ENCODE data around the gene MOCOS. TPM values are rescaled to one million over a fixed set of nuclear protein-coding genes. Genes with fewer than 3 reads are reported as not detected.

Gene MOCOS, protein sequence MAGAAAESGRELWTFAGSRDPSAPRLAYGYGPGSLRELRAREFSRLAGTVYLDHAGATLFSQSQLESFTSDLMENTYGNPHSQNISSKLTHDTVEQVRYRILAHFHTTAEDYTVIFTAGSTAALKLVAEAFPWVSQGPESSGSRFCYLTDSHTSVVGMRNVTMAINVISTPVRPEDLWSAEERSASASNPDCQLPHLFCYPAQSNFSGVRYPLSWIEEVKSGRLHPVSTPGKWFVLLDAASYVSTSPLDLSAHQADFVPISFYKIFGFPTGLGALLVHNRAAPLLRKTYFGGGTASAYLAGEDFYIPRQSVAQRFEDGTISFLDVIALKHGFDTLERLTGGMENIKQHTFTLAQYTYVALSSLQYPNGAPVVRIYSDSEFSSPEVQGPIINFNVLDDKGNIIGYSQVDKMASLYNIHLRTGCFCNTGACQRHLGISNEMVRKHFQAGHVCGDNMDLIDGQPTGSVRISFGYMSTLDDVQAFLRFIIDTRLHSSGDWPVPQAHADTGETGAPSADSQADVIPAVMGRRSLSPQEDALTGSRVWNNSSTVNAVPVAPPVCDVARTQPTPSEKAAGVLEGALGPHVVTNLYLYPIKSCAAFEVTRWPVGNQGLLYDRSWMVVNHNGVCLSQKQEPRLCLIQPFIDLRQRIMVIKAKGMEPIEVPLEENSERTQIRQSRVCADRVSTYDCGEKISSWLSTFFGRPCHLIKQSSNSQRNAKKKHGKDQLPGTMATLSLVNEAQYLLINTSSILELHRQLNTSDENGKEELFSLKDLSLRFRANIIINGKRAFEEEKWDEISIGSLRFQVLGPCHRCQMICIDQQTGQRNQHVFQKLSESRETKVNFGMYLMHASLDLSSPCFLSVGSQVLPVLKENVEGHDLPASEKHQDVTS
- total RNA-seq: 2.0 and 3.0 TPM in 2 replicates
- long read RNA-seq, full-length matches to known transcripts: 2 of 4 reads
- long read RNA-seq, partial matches to known transcripts: 1 of 4 reads
- long read RNA-seq, other reads (novel, unspliced or antisense): 1 of 4 reads

DNA sequence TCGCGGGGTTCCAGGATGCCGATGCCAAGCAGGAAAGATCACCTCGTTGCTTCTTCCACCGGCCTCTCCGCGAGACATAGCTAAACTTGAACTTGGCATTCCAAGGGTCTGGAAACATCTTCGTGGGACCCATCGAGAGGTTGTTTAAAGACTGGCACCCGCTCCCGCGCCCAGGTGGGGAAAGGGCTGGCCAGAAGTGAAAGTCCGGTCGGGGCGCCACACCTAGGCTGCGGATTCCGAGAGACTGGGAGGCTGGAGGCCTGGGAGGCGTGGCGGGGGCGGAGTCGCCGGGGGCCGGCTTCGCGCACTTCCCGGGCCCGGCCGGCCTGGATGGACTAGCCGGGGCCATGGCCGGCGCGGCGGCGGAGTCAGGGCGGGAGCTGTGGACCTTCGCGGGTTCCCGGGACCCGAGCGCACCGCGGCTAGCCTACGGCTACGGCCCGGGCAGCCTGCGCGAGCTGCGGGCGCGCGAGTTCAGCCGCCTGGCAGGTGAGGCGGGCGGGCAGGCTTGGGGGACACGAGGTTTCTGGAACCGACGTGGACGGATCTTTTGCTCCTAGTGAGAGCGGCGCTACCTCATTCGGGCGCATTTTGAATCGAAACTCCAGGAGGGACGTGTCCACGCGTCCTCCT lies at the start of gene MOCOS:
Gene MOCOS (plus strand): TSS at position 305 of the 633 bp plus-strand sequence. CDS start 43 bp downstream, at position 348.
- Mint-ChIP-seq H3K9me3 (ENCODE audit: low read depth) (no peaks in the 10 kb centered on the region), H3K27me3 (peaks cover 72% of the 10 kb centered on the region), H3K4me3 (ENCODE audit: low read depth) (peak within 1 kb of the TSS; percentile 81), H3K4me1 (ENCODE audit: low read depth) (peaks cover 3% of the 10 kb centered on the region), H3K36me3 (ENCODE audit: insufficient read depth) (no peaks in the 10 kb centered on the region), H3K27ac (peak within 1 kb of the TSS; percentile 82)
- TF ChIP-seq, protein P1, sequence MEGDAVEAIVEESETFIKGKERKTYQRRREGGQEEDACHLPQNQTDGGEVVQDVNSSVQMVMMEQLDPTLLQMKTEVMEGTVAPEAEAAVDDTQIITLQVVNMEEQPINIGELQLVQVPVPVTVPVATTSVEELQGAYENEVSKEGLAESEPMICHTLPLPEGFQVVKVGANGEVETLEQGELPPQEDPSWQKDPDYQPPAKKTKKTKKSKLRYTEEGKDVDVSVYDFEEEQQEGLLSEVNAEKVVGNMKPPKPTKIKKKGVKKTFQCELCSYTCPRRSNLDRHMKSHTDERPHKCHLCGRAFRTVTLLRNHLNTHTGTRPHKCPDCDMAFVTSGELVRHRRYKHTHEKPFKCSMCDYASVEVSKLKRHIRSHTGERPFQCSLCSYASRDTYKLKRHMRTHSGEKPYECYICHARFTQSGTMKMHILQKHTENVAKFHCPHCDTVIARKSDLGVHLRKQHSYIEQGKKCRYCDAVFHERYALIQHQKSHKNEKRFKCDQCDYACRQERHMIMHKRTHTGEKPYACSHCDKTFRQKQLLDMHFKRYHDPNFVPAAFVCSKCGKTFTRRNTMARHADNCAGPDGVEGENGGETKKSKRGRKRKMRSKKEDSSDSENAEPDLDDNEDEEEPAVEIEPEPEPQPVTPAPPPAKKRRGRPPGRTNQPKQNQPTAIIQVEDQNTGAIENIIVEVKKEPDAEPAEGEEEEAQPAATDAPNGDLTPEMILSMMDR (IDR thresholded peaks at IDR 0.05; ENCODE audit: unreplicated experiment): no peak
- DNase-seq (ENCODE audit: low spot score, unreplicated experiment): peak; percentile 76

DNA sequence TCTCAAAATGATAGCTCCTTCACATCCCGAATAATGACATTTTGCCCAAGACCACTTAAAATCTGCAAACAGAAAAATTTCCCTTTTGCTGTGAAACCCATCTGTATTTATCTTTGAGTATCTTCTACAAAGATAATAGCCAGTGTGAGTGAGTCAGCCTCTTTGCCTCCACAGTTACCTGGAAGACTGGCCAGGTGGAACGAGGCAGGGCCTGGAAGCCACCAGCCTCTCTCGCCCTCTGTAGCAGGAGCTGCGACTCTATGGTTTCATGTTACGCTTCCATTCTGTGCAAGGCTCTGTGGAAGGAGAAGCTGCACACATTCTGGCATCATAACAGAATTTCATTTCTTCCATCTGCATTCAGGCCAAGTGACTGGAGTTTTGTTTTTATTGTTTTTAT lies 48.1 kb upstream of the MOCOS start:
- TF ChIP-seq, protein P1 (IDR thresholded peaks at IDR 0.05; ENCODE audit: unreplicated experiment): no peak
- DNase-seq (ENCODE audit: low spot score, unreplicated experiment): no peak
- peaks cover 14% of the 10 kb centered on the region for H3K36me3 Mint-ChIP-seq (ENCODE audit: insufficient read depth)
- H3K27ac Mint-ChIP-seq: no peak overlapping the region
- H3K27me3 Mint-ChIP-seq: no peaks in the 10 kb centered on the region
- H3K4me1 Mint-ChIP-seq (ENCODE audit: low read depth): no peaks in the 10 kb centered on the region
- no peak overlapping the region for H3K4me3 Mint-ChIP-seq (ENCODE audit: low read depth)
- no peaks in the 10 kb centered on the region for H3K9me3 Mint-ChIP-seq (ENCODE audit: low read depth)

DNA sequence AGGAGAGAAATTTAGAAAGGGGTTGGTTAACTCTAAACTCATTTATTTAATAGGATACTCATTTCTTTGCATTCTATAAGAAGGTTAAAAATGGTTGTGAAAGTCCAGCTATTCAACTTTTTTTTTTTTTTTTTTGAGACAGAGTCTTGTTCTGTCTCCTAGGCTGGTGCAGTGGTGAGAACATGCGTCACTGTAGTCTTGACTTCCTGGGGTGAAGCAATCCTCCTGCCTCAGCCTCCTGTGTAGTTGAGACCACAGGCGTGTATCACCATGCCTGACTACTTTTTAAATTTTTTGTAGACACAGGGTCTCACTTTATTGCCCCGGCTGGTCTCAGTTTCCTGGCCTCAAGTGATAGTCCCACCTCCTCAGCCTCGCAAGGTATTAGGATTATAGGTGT lies 45.7 kb upstream of the MOCOS start:
- H3K4me3 Mint-ChIP-seq (ENCODE audit: low read depth): no peak overlapping the region
- peaks cover 14% of the 10 kb centered on the region for H3K36me3 Mint-ChIP-seq (ENCODE audit: insufficient read depth)
- TF ChIP-seq, protein P1 (IDR thresholded peaks at IDR 0.05; ENCODE audit: unreplicated experiment): no peak
- no peaks in the 10 kb centered on the region for H3K9me3 Mint-ChIP-seq (ENCODE audit: low read depth)
- H3K27me3 Mint-ChIP-seq: no peaks in the 10 kb centered on the region
- no peak overlapping the region for H3K27ac Mint-ChIP-seq
- H3K4me1 Mint-ChIP-seq (ENCODE audit: low read depth): no peaks in the 10 kb centered on the region
- no peak for DNase-seq (ENCODE audit: low spot score, unreplicated experiment)

DNA sequence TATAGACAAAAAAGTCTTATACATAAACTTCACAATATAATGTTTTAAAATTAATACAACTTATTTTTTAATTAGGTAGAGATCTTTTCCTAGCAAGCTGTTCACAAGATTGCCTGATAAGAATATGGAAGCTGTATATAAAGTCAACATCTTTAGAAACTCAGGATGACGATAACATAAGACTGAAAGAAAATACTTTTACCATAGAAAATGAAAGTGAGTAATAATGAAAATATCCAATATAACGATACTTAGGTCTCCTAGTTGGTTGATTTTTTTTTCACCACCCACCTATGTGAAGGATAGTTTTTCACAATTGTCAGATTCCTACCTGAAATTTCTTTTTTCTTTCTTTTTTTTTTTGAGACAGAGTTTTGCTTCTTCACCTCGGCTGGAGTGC lies 44.5 kb upstream of the MOCOS start:
- H3K27ac Mint-ChIP-seq: no peak overlapping the region
- DNase-seq (ENCODE audit: low spot score, unreplicated experiment): no peak
- no peaks in the 10 kb centered on the region for H3K27me3 Mint-ChIP-seq
- peaks cover 12% of the 10 kb centered on the region for H3K36me3 Mint-ChIP-seq (ENCODE audit: insufficient read depth)
- no peaks in the 10 kb centered on the region for H3K4me1 Mint-ChIP-seq (ENCODE audit: low read depth)
- no peak overlapping the region for H3K4me3 Mint-ChIP-seq (ENCODE audit: low read depth)
- TF ChIP-seq, protein P1 (IDR thresholded peaks at IDR 0.05; ENCODE audit: unreplicated experiment): no peak
- H3K9me3 Mint-ChIP-seq (ENCODE audit: low read depth): no peaks in the 10 kb centered on the region

DNA sequence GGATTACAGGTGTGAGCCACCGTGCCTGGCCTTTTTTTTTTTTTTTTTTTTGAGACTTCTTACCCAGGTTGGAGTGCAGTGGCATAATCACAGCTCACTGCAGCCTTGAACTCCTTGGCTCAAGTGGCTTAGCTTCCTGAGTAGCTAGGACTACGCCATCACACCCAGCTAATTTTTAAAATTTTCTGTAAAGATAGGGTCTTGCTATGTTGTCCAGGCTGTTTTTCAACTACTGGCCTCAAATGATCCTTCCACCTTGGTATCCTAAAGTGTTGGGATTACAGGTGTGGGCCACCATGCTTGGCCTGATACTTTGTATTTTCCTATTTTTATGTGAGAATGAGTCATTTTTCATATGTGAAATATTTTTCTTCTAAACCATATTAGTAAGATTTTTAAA lies 43.9 kb upstream of the MOCOS start:
- TF ChIP-seq, protein P1 (IDR thresholded peaks at IDR 0.05; ENCODE audit: unreplicated experiment): no peak
- no peak for DNase-seq (ENCODE audit: low spot score, unreplicated experiment)
- peaks cover 12% of the 10 kb centered on the region for H3K36me3 Mint-ChIP-seq (ENCODE audit: insufficient read depth)
- no peaks in the 10 kb centered on the region for H3K27me3 Mint-ChIP-seq
- no peak overlapping the region for H3K27ac Mint-ChIP-seq
- H3K4me1 Mint-ChIP-seq (ENCODE audit: low read depth): no peaks in the 10 kb centered on the region
- no peak overlapping the region for H3K4me3 Mint-ChIP-seq (ENCODE audit: low read depth)
- no peaks in the 10 kb centered on the region for H3K9me3 Mint-ChIP-seq (ENCODE audit: low read depth)
